ENCODE results near the gene ESYT1. TPM values are rescaled to one million over a fixed set of nuclear protein-coding genes. Genes with fewer than 3 reads are reported as not detected.
A peak's percentile ranks its signal among the peaks of the same experiment; 100 is the strongest.

The ESYT1 gene
- total RNA-seq, 1 experiment from 2014 or later, result 152 TPM

GRCh38 chr12:56161690-56162351 is 33.8 kb downstream of the ESYT1 start:
- DNase-seq (ENCODE audit: low read depth, low spot score) (no peak), ATAC-seq (no peak)
- ChIA-PET POLR2A (interaction anchor here (0.6 to 0.7 kb wide), 2 partner anchors 12 to 19 kb away, joined by 6 to 21 read pairs; no protein-coding TSS in a partner anchor), CTCF (interaction anchor here (0.5 to 1.3 kb wide), 2 partner anchors 44 to 71 kb away, joined by 3 to 5 read pairs; partner anchors contain the start of gene ZC3H10)
- in situ Hi-C loops (cut with HindIII; ENCODE audit: low pct_unique_long_range_greater_than_20kb, low sequenced_read_pairs), result no loop called here
- H3K9me3 ChIP-seq (ENCODE audit: control insufficient read depth, insufficient read depth, low read depth, low read length), result no peaks in the 10 kb centered on the region
- H3K27ac ChIP-seq (ENCODE audit: low read length), result peak overlapping the region; percentile 35; the same call in 1 of the 2 replicates
- TF ChIP-seq SIN3A (IDR thresholded peaks at IDR 0.05; ENCODE audit: borderline replicate concordance, insufficient read depth, low read depth, low read length) (no peak), CTCF (IDR thresholded peaks at IDR 0.05) (no peak), REST (IDR thresholded peaks at IDR 0.05; ENCODE audit: insufficient read depth in 1 of 2, low read depth in 2 of 2, low read length in 1 of 2) (no peak), TCF7L2 (IDR thresholded peaks at IDR 0.05; ENCODE audit: low read depth, low read length) (no peak), POLR2AphosphoS5 (IDR thresholded peaks at IDR 0.05; ENCODE audit: low read depth, low read length) (no peak)
- intact Hi-C loops (cut with micrococcal nuclease; ENCODE audit: unreplicated experiment), result no loop called here
- peaks cover 20% of the 10 kb centered on the region for H3K4me1 ChIP-seq (ENCODE audit: control insufficient read depth, insufficient read depth, low read length)
- H3K4me3 ChIP-seq (ENCODE audit: low read depth in 2 of 2, low read length in 2 of 2), result no peak overlapping the region
- peaks cover 2% of the 10 kb centered on the region; the same call in 1 of the 2 replicates for H3K36me3 ChIP-seq (ENCODE audit: control insufficient read depth, insufficient read depth, low read length)
- BruUV-seq (replicated peaks), result no TSS peak
- no peaks in the 10 kb centered on the region for H3K27me3 ChIP-seq (ENCODE audit: control insufficient read depth, insufficient read depth, low read length)

- in situ Hi-C loops (cut with HindIII; ENCODE audit: low pct_unique_long_range_greater_than_20kb, low sequenced_read_pairs) (no loop called here), intact Hi-C loops (cut with micrococcal nuclease; ENCODE audit: unreplicated experiment) (no loop called here)
- Histone ChIP-seq H3K27me3 (ENCODE audit: control insufficient read depth, insufficient read depth, low read length) (no peaks in the 10 kb centered on the region), H3K36me3 (ENCODE audit: control insufficient read depth, insufficient read depth, low read length) (peaks cover 2% of the 10 kb centered on the region; the same call in 1 of the 2 replicates), H3K4me3 (ENCODE audit: low read depth in 2 of 2, low read length in 2 of 2) (no peak overlapping the region), H3K4me1 (ENCODE audit: control insufficient read depth, insufficient read depth, low read length) (peaks cover 15% of the 10 kb centered on the region), H3K9me3 (ENCODE audit: control insufficient read depth, insufficient read depth, low read depth, low read length) (no peaks in the 10 kb centered on the region), H3K27ac (ENCODE audit: low read length) (no peak overlapping the region; the same call in 1 of the 2 replicates)
- DNase-seq (ENCODE audit: low read depth, low spot score) (no peak), ATAC-seq (no peak)
- POLR2A ChIA-PET, result interaction anchor here (0.7 kb wide), 4 partner anchors 14 to 40 kb away, joined by 4 to 8 read pairs (median 6); no protein-coding TSS in a partner anchor
- CTCF ChIA-PET, result interaction anchor here (0.6 to 0.8 kb wide), 3 partner anchors 26 to 44 kb away, joined by 3 to 8 read pairs (median 5); partner anchors contain the start of genes SMARCC2 and ZC3H10
- BruUV-seq (replicated peaks), result TSS peak; percentile 95
- no peak for TF ChIP-seq SIN3A (IDR thresholded peaks at IDR 0.05; ENCODE audit: borderline replicate concordance, insufficient read depth, low read depth, low read length)
- TF ChIP-seq CTCF (IDR thresholded peaks at IDR 0.05), result no peak
- TF ChIP-seq REST (IDR thresholded peaks at IDR 0.05; ENCODE audit: insufficient read depth in 1 of 2, low read depth in 2 of 2, low read length in 1 of 2), result no peak
- TF ChIP-seq POLR2AphosphoS5 (IDR thresholded peaks at IDR 0.05; ENCODE audit: low read depth, low read length), result no peak; the same call in 1 of the 2 replicates
- TF ChIP-seq TCF7L2 (IDR thresholded peaks at IDR 0.05; ENCODE audit: low read depth, low read length), result no peak
Measured at GRCh38 chr12:56162468-56163290, 34.6 kb downstream of the ESYT1 start.
